ENCODE measurements around the gene PTPN13.

Gene PTPN13

DNA sequence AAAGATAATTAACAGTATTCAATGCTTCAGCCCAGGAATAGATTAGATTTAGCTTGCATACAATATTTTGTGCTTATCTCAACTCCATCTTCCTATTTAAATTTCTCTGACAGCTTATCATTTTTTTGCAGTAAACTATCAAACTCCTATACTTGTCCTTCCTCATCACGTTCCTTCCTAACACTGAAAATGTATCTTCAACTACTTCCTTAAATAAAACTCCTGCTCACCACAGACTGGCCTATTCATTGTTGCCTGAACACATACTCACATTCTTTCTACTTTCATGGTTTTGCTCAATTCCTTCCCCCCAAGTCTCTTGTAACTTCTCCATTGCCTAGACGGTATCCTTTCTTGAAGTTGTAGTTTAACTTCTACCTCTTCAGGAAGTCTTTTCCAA lies 28.5 kb upstream of the PTPN13 start:
- no peak for TF ChIP-seq CTCF (IDR thresholded peaks at IDR 0.05; ENCODE audit: low read depth, low read length, missing control alignments)
- no peak for DNase-seq (ENCODE audit: extremely low read depth, low read depth)
- H3K4me3 ChIP-seq (replicated peaks; ENCODE audit: low read depth, low read length) = no peak overlapping the region

GRCh38 chr4:86569103-86569870 lies 24.8 kb upstream of the PTPN13 start:
- H3K4me3 ChIP-seq (replicated peaks; ENCODE audit: low read depth, low read length) = no peak overlapping the region
- TF ChIP-seq CTCF (IDR thresholded peaks at IDR 0.05; ENCODE audit: low read depth, low read length, missing control alignments) = no peak
- no peak for DNase-seq (ENCODE audit: extremely low read depth, low read depth)

DNA sequence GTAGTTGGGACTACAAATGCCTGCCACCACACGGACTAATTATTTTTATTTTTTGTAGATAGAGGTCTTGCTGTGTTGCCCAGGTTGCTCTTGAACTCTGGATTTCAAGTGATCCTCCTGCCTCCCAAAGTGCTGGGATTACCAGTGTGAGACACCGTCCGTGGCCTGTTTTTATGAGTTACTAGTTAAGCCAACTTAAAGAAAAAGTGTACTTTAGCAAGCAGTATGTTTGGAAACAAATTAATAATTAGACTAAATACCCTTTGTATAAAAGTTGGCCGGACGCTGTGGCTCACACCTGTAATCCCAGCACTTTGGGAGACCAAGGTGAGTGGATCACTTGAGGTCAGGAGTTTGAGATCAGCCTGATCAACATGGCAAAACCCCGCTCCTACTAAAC lies 14.2 kb upstream of the PTPN13 start:
- DNase-seq (ENCODE audit: extremely low read depth, low read depth) = no peak
- no peak overlapping the region for H3K4me3 ChIP-seq (replicated peaks; ENCODE audit: low read depth, low read length)
- TF ChIP-seq CTCF (IDR thresholded peaks at IDR 0.05; ENCODE audit: low read depth, low read length, missing control alignments) = no peak

DNA sequence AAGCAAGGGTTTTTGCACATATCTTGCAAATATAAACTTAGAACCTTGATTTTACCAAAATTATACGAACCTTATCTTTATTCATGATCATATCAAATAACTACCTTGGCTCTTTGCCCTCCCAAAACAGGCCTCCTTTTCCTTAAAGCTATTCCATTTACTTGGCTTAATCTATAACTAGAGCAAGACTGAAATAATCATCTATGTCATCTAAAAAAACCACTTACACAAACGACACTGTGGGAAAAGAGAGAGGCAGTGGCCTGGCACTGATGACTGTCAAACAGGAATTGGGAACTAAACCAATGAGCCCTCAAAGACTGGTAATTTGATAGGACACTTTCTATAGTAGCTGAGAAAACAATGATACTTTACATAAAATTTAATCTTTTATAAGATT lies 11.7 kb upstream of the PTPN13 start:
- TF ChIP-seq CTCF (IDR thresholded peaks at IDR 0.05; ENCODE audit: low read depth, low read length, missing control alignments) = no peak
- DNase-seq (ENCODE audit: extremely low read depth, low read depth) = no peak
- H3K4me3 ChIP-seq (replicated peaks; ENCODE audit: low read depth, low read length) = no peak overlapping the region

DNA sequence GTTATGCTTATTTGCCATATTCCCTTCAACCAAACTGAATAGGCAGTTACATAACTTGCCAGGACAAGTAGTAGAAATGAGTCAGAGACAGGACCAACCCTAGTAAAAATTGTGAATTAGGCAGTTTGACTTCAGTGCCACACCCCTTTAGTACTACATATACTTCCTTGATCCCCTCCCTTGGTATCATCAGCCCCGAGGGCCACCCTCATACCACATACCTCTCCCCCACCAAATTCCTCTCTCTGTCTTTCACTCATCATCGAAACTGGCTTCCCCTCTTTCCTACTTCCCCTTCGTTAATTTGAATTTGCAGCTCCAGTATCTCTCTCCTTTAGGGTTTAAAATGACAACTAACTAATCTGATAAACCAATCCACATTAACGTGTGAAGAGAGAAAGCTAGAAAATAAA lies 7.9 kb upstream of the PTPN13 start:
- H3K4me3 ChIP-seq (replicated peaks; ENCODE audit: low read depth, low read length) = no peak overlapping the region
- no peak for DNase-seq (ENCODE audit: extremely low read depth, low read depth)
- TF ChIP-seq CTCF (IDR thresholded peaks at IDR 0.05; ENCODE audit: low read depth, low read length, missing control alignments) = no peak

DNA sequence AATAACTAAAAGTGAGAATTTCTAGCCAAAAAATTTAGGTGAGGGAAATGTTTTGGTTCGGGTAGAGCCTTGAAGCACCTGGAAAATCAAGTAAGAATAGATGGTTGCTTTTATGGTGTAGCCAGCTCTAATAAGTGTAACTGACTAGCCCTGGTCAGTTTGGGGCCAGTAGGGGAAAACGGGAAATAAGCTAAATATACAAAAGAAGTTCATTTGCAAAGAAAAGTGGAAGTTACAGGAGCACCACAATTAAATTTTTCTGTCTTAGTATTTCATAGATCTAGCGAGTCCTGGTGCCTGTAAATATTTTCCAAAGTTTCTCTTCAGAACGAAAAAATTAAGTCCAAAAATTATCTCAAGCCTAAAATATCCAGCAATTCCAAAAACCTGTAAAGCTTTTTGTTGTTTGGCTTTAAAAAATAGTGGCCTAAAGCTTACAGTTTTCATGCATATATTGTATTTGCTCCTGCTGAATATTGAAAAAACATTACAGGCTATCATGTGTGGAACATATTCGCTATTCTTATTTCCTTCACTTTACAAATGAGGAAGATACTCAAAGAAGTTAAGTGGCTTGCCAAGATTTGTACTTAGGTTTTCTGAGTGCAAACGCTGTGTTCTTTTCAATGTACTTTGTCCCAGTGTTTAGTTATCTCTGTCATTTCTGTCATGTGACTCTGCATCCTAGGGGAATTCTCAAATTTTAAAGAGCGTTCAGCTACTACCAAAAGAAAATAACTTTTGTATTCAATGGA lies 7.3 kb upstream of the PTPN13 start:
- no peak overlapping the region for H3K4me3 ChIP-seq (replicated peaks; ENCODE audit: low read depth, low read length)
- DNase-seq (ENCODE audit: extremely low read depth, low read depth) = no peak

More for the DNA sequence above, 7.3 kb upstream of the PTPN13 start:
- no peak for TF ChIP-seq CTCF (IDR thresholded peaks at IDR 0.05; ENCODE audit: low read depth, low read length, missing control alignments)
